Gastroesophageal sphincter (tissue), 4 donors: Measurements from ENCODE around the gene MSLN. TPM values are rescaled to one million over a fixed set of nuclear protein-coding genes. Genes with fewer than 3 reads are reported as not detected.
"Not testable (repeated sequence)": the region's sequence is repeated elsewhere in the genome, so short reads cannot be mapped to it uniquely, and the experiment has no call there.

Experiments used
- ATAC-seq: fragments of 150-250 bp; one replicate; pipeline ENCODE4 v1.9.1; 2016; ENCODE audit warnings: mild to moderate bottlenecking, moderate library complexity
- H3K27ac ChIP-seq, 4 donors: fragments of 200-600 bp; sonication (generic) in 3 of 4; 1 replicate in 3 of 4; 2 replicates in 1 of 4; pipeline ENCODE4 v1.5.1; 2016 to 2019
- H3K27me3 ChIP-seq: fragments of 200-600 bp; sonication (generic); one replicate; pipeline ENCODE4 v1.5.1; 2019
- H3K36me3 ChIP-seq, 2 donors: fragments of 200-600 bp; sonication (generic); one replicate each; pipeline ENCODE4 v1.5.1; 2019; ENCODE audit warnings: control low read depth in 1 of 2
- H3K4me1 ChIP-seq, 3 donors: fragments of 200-600 bp; sonication (generic); 1 replicate in 2 of 3; 2 replicates in 1 of 3; pipeline ENCODE4 v1.5.1; 2016 to 2019; ENCODE audit warnings: control low read depth in 2 of 3
- H3K4me3 ChIP-seq, 2 donors: fragments of 200-600 bp; sonication (generic); one replicate each; pipeline ENCODE4 v1.5.1; 2019; ENCODE audit warnings: mild to moderate bottlenecking in 1 of 2, moderate library complexity in 1 of 2
- H3K9me3 ChIP-seq, 3 donors: fragments of 200-600 bp; sonication (generic); one replicate each; pipeline ENCODE4 v1.5.1; 2017 to 2019; ENCODE audit warnings: control low read depth in 2 of 3
- CTCF ChIP-seq, 4 experiments: fragments of 200-600 bp in 2 of 4; fragments of 450-650 bp in 2 of 4; sonication (generic) in 1 of 4; IDR thresholded peaks; one replicate each; pipeline ENCODE4 v1.5.1; 2017 to 2019; ENCODE audit warnings: antibody characterized with exemption in 4 of 4, mild to moderate bottlenecking in 2 of 4, moderate library complexity in 2 of 4
- EP300 ChIP-seq: sonication (generic); formaldehyde crosslinking; IDR thresholded peaks from one replicate; pipeline ENCODE4 v1.6.1; 2017; ENCODE audit warnings: antibody characterized with exemption, mild to moderate bottlenecking
- POLR2A ChIP-seq, 2 donors: fragments of 450-650 bp; IDR thresholded peaks; one replicate each; pipeline ENCODE4 v1.6.1; 2017; ENCODE audit warnings: antibody characterized with exemption in 2 of 2, mild to moderate bottlenecking in 2 of 2, moderate library complexity in 1 of 2
- POLR2AphosphoS5 ChIP-seq: sonication (generic); formaldehyde crosslinking; IDR thresholded peaks from one replicate; pipeline ENCODE4 v1.6.1; 2017; ENCODE audit warnings: antibody characterized with exemption
- WGBS, 2 donors: methylation state at CpG; one replicate each; pipeline ENCODE4 v1.1.5; 2018; ENCODE audit warnings: low coverage in 1 of 2; 5-methylcytosine and 5-hydroxymethylcytosine counted together
- total RNA-seq, 4 donors: library from RNA; depleted of rRNA; stranded (reverse); fragments of >200 nt; gene quantifications; one replicate each; pipeline ENCODE4 v1.1.0, GENCODE V29; 2016

Gene MSLN
- total RNA-seq, 4 donors from 2014 or later = 0.73 to 7.2 TPM; not detected in 2

- no peak for ATAC-seq
Measured at GRCh38 chr16:775236-775796, 14.8 kb downstream of the MSLN start.

GRCh38 chr16:776298-776697 is 15.8 kb downstream of the MSLN start:
- not testable (repeated sequence) for H3K4me1 ChIP-seq, H3K27ac ChIP-seq, H3K9me3 ChIP-seq, H3K36me3 ChIP-seq, H3K4me3 ChIP-seq, ATAC-seq
- H3K27me3 ChIP-seq = peaks cover 72% of the 10 kb centered on the region
- 73% methylated on average over 2 of the region's 10 CpGs; no CpG with 5 or more reads in 1 of the 2 donors for WGBS, 2 donors

More at GRCh38 chr16:775236-775796, 14.8 kb downstream of the MSLN start:
- H3K27me3 ChIP-seq = peaks cover 72% of the 10 kb centered on the region
- 80% methylated on average over 2 of the region's 36 CpGs; no CpG with 5 or more reads in 1 of the 2 donors for WGBS, 2 donors
- H3K27ac ChIP-seq = no peak overlapping the region
- no peaks in the 10 kb centered on the region for H3K4me1 ChIP-seq
- H3K4me3 ChIP-seq = no peak overlapping the region
- no peaks in the 10 kb centered on the region for H3K9me3 ChIP-seq
- no peaks in the 10 kb centered on the region for H3K36me3 ChIP-seq
- no peak for TF ChIP-seq POLR2AphosphoS5
- TF ChIP-seq CTCF (IDR thresholded peaks at IDR 0.05) = no peak
- TF ChIP-seq EP300 = no peak
- TF ChIP-seq POLR2A (IDR thresholded peaks at IDR 0.05) = no peak

- H3K9me3 ChIP-seq = no peaks in the 10 kb centered on the region
- H3K27ac ChIP-seq = no peak overlapping the region
- peaks cover 77% of the 10 kb centered on the region for H3K27me3 ChIP-seq
- no peak overlapping the region for H3K4me3 ChIP-seq
- no peaks in the 10 kb centered on the region for H3K4me1 ChIP-seq
- no peaks in the 10 kb centered on the region for H3K36me3 ChIP-seq
- TF ChIP-seq CTCF (IDR thresholded peaks at IDR 0.05) (no peak), POLR2AphosphoS5 (no peak), EP300 (no peak), POLR2A (IDR thresholded peaks at IDR 0.05) (no peak)
- no peak for ATAC-seq
- 84 to 85% methylated on average over 6 to 9 of the region's 9 CpGs for WGBS, 2 donors
Measured at GRCh38 chr16:776824-777223, 16.3 kb downstream of the MSLN start.

- no peaks in the 10 kb centered on the region for H3K36me3 ChIP-seq
- no peak for TF ChIP-seq CTCF (IDR thresholded peaks at IDR 0.05)
- no peak for TF ChIP-seq EP300
- TF ChIP-seq POLR2A (IDR thresholded peaks at IDR 0.05) = no peak
- TF ChIP-seq POLR2AphosphoS5 = no peak
- H3K4me3 ChIP-seq = no peak overlapping the region
- H3K9me3 ChIP-seq = no peaks in the 10 kb centered on the region
- no peak for ATAC-seq
- H3K27ac ChIP-seq = no peak overlapping the region
- WGBS, 2 donors = 27 to 30% methylated on average over 9 to 13 of the region's 16 CpGs
- peaks cover 87% of the 10 kb centered on the region for H3K27me3 ChIP-seq
- no peaks in the 10 kb centered on the region for H3K4me1 ChIP-seq
Measured at GRCh38 chr16:777826-778225, 17.3 kb downstream of the MSLN start.

- Histone ChIP-seq H3K4me3 (no peak overlapping the region), H3K9me3 (no peaks in the 10 kb centered on the region), H3K4me1 (peaks cover 0 to 5% (median under 1%) of the 10 kb centered on the region in 3 donors), H3K27me3 (peaks cover 93% of the 10 kb centered on the region), H3K36me3 (no peaks in the 10 kb centered on the region), H3K27ac (no peak overlapping the region)
- no CpG with 5 or more reads among the region's 11 CpGs for WGBS, 2 donors
- no peak for TF ChIP-seq POLR2A (IDR thresholded peaks at IDR 0.05)
- TF ChIP-seq CTCF (IDR thresholded peaks at IDR 0.05) = no peak
- TF ChIP-seq POLR2AphosphoS5 = no peak
- no peak for TF ChIP-seq EP300
- ATAC-seq = no peak
Measured at GRCh38 chr16:778447-778846, 17.9 kb downstream of the MSLN start.
